Measurements from ENCODE around the gene AURKB.

AURKB gene

GRCh38 chr17:8162997-8163977, 47.1 kb downstream of the AURKB start:
- peak in 14 of 58 donors; percentile 18 to 70 (median 60) for DNase-seq

DNA sequence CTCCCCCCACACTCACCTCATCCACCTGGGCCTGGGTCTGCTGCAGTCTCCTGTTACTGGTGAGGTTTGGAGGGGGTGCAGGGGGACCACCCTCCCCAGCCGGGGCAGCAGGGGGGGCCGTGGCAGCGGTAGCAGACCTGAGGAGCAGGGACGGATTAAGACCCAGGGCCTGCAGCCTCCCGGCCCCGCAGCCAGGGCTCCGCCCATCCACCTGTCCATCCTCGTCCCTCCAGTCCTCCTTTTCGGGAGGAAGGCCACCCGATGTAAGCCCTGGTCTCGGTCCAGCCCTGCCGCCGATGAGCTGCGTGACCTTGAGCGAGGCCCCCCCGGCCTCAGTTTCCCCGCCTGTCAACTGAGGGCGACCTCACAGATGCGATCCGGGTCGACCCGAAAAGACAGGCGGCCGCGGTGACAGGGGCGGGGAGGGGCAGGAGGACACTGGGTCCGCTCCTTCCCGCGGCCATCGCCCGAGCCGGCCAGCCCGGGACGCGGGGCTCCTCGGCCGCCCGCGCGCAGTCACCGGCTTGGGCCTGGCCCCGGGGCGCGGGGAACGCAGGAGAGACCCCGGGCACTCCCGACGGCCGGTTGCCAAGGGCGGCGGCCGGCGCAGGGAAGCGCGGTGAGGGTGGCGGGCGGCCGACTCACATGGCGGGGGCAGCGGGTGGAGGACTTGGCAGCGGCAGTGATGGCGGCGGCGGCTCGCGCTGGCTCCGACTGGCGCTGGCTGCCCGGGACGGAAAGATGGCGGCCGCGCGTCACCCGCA, 48.0 kb downstream of the AURKB start, which contains the start of gene VAMP2:
Gene VAMP2, minus strand, starts transcription at position 716 of the 764 bp plus-strand sequence. Its CDS starts 69 bp downstream, at position 647.
- peak in 52 of 58 donors; percentile 16 to 86 (median 69) for DNase-seq

- no peak for DNase-seq
These were observed 48.8 kb downstream of the AURKB start for GRCh38 chr17:8161289-8162232.

- DNase-seq, result no peak
These were observed 49.6 kb downstream of the AURKB start for GRCh38 chr17:8160741-8161221.

- no peak for DNase-seq
These were observed 50.2 kb downstream of the AURKB start for GRCh38 chr17:8160224-8160577.

DNA sequence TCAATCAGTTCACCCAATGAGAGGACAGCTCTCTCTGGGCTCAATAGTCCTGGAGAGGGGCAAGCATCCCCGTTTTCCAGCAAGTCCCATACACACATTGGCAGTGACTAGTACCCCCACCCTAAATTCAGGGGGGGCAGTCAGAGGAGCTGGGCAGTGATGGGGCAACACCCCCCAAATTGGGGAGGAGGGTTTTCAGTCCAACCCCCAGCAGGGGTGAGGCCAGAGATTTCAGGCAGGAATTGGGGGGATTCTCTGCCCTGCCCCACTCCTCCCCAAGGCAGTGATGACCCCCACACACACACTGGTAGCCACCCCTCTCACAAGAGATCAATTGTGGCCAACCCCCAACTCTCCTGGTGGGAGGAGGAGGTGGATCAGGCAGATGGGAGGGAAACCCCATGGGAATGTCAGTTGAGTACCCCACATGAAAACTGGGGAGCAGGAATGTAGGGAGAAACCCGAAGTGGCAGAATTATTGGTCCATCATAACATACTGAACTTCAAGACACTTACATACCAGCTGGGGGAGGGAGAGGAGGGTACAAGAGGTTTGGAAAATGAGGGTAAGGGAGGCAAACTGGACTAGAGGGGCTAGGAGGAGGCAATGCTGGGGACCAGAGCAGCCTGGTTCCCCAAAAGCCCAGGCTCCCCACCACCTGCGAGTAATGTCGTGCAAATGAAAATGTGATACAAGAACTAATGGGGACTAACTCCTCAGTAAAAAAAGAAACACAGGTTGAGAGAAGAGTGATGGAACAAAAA, 50.7 kb downstream of the AURKB start:
- no peak for DNase-seq

GRCh38 chr17:8159032-8159400, 51.4 kb downstream of the AURKB start:
- no peak for DNase-seq

DNA sequence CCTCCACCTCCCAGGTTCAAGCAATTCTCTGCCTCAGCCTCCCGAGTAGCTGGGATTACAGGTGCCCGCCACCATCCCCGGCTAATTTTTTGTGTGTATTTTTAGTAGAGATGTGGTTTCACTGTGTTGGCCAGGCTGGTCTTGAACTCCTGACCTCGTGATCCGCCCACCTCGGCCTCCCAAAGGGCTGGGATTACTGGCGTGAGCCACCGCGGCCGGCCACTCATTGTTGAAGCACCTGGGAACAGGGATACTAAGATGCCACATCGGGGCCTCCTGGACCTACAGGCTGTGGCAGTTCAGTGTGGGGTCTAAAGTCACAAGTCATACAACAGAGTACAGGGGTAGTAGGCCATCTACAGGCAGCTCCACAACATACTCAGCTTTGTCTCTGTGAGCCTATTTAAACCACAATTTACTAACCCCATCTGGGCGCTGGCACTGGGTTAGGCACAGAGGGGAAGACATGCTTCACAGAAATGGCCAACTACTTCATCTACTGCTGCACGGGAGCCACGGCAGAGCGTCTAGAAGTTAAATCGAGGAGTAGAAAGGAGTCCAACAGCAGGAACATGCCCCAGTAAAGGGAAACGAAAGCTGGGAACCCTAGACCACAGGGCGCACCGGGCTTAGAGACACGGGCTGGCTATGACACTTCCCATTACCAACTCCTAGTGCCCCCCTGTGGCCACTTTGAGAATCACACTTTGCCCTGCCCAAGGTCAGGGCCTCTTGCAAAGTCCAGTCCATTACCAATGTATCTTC, 51.9 kb downstream of the AURKB start:
- DNase-seq, result peak in 56 of 58 donors; percentile 35 to 93 (median 76)

GRCh38 chr17:8156246-8156992, 54.0 kb downstream of the AURKB start:
- peak; percentile 95 to 100 (median 99) for DNase-seq

DNA sequence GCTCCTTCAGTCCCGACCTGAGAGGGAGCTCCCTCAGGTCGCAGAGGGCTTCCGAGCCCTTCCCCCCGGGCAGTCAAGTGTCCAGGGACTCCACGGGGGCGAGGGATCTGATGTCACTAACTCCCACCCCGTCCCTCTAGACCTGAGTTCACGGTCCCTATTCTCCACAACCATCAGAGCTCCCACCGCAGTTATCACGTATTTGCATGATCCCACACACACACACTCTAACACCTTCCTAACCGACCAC, 54.5 kb downstream of the AURKB start:
- peak in 1 of 58 donors; percentile 66 for DNase-seq

GRCh38 chr17:8155231-8155995, 55.0 kb downstream of the AURKB start:
- peak in 2 of 58 donors; percentile 12 to 17 for DNase-seq

Measured in anterior cingulate cortex (tissue), 58 donors.